Anterior cingulate cortex (tissue), 58 donors: ENCODE measurements around the gene CFAP69.
"Not testable (repeated sequence)": the region's sequence is repeated elsewhere in the genome, so short reads cannot be mapped to it uniquely, and the experiment has no call there.

Experiments
- DNase-seq, 58 donors: peaks; one replicate each; lab custom pipeline; 2025; lab: John Stamatoyannopoulos, UW

Gene CFAP69

DNA sequence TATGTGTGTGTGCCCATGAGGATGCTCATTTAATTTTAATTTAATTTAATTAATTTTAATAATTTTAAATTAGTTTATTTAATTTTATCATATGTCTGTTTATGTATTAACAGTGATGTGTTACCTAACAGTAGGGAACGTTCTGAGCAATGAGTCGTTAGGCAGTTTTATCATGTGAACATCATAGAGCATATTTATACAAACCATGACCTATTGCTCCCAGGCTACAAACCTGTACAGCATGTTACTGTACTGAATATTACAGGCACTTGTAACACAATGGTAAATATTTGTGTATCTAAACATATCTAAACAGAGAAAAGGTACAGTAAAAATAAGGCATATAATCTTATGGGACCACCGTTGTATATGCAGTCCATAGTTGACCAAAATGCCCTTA, 13.7 kb upstream of the CFAP69 start:
- no peak for DNase-seq

GRCh38 chr7:90232430-90232829, 12.5 kb upstream of the CFAP69 start:
- no peak for DNase-seq

DNA sequence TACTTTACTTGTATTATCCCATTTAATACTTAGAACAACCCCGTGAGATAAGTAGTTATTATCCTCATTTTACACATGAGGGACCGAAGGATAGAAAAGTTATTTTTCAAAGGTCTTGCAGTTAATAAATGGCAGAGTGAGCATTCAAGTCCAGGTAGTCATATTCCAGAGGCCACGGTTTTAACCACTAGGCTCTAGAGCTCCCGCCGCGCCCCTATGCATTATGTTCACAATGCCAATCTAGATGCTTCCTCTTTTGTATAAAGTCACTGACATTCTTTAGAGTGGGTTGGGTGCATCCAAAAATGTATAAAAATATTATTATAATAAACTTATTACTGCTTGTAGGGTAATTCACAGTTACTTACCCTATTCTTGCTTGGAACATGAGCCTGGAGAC, 11.4 kb upstream of the CFAP69 start:
- DNase-seq: no peak

DNA sequence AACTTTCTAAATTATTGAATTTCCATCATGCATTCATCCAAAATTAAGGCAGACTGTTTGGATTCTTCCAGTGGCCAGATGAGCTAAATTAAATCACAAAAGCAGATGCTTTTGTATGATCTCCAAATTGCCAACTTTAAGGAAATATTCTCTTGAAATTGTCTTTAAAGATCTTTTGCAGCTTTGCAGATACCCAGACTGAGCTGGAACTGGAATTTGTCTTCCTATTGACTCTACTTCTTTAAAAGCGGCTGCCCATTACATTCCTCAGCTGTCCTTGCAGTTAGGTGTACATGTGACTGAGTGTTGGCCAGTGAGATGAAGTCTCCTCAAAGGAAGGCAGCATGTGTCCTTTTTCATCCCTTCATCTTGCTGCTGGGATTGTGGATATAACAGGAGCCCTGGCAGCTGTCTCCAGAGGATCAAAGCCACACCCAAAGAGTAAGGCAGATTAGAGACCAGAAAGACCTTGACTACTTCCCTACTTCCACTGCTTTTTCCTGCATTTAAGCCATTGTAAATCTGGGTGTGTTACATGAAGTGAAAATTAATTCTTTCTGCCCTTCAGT, 8.2 kb upstream of the CFAP69 start:
- no peak for DNase-seq

- no peak for DNase-seq
Measured at GRCh38 chr7:90238022-90238421, 7.0 kb upstream of the CFAP69 start.

GRCh38 chr7:90238583-90238982, 6.4 kb upstream of the CFAP69 start:
- no peak for DNase-seq

DNA sequence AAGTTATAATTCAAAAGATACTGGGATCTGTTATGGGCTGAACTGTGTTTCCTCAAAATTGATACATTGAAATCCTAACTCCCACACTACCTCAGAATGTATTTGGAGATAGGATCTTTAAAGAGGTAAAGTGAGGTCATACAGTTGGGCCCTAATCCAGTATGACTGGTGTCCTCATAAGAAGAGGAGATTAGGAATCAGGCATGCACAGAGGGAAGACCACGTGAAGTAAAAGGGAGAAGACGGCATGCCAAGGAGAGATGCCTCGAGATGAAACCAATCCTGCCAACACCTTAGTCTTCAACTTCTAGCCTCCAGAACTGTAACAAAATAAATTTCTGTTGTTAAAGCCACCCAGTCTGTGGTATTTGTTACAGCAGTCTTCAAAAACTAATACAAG, 5.9 kb upstream of the CFAP69 start:
- no peak for DNase-seq

DNA sequence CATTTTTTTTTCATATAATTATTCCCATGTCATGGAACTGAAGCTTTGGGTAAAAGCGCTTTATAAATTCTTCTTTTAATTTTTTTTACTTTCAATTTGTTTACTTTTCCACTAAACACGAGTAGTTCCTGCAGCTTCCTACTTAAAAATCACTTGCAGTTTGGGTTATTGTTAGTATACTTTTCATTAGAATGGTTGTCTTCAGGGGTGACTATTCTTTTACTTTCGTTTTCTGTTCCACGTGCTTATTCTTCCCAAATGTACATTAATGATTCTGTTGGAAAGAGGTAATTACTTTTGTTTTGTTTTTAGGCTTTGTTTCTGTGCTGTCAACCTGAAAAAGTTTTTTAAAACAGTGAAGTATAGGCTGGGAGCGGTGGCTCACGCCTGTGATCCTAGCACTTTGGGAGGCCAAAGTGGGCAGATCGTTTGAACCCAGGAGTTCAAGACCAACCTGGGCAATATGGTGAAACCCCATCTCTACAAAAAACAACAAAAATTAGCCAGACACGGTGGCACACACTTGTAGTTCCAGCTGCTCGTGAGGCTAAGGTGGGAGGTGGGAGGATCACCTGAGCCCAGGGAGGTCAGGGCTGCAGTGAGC, 5.2 kb upstream of the CFAP69 start:
- DNase-seq: no peak

DNA sequence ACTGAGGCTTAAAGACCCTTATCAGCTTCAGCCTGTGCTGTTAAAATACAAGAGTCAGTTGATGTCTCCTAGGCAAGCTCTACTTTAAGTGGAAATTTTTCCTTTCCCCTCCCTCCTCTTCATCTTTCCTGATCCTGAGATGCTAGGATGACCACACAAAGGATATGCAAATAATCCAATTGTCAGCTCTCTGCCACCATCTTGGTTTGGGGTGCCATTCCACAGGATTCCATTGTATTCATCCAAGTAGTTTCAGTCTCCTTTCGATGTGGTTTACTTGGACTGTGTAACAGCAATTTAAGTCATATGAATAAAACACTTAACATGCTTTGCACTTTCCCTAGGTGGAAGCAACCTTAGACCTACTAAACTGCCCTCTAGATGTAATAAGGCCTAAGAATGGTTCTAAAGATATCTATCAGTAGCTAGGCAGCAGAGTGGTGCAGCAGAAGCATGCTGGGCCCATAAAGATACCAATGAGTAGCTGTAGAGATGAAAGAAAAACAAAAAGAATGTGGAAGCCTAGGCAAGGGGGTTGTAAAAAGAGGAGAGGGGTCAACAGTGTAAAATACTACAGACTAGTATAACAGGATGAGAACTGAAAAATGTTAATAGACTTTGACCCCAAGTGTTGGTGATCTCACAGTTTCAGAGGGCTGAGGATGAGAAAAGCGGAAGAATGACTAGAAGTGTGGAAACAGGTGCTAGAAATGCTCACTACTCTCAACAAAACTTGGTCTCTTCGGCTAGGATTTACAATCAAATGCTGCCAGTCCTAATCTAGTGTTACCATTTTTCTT, 2.4 kb upstream of the CFAP69 start:
- no peak for DNase-seq

- no peak for DNase-seq
Measured at GRCh38 chr7:90243556-90243955, 1.4 kb upstream of the CFAP69 start.

DNA sequence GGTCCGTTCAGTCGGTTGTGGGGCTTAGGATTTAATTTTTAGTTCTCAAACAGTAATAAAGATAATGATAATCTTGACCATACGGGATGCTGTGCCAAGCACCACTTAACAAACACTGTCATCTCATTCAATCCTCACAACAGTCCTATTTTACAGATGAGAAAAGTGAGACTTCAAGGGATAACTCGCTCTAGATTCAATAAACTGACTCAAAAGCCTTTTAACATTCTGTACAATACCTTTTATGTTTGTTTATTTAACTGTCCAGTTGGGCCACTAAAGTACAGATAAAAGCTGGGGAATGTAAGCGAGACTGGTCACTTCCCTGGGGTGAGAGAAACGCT, 437 bp upstream of the CFAP69 start:
- DNase-seq: no peak

- no peak for DNase-seq
Measured at GRCh38 chr7:90246171-90246570, 1.2 kb downstream of the CFAP69 start.

- DNase-seq: no peak
Measured at GRCh38 chr7:90248706-90249105, 3.7 kb downstream of the CFAP69 start.

GRCh38 chr7:90250601-90251303, 5.8 kb downstream of the CFAP69 start:
- no peak for DNase-seq

GRCh38 chr7:90251304-90251635, 6.3 kb downstream of the CFAP69 start:
- DNase-seq: no peak

- not testable (repeated sequence) for DNase-seq
Measured at GRCh38 chr7:90256011-90256410, 11.0 kb downstream of the CFAP69 start.

GRCh38 chr7:90256778-90257177, 11.8 kb downstream of the CFAP69 start:
- no peak for DNase-seq

GRCh38 chr7:90261441-90261840, 16.5 kb downstream of the CFAP69 start:
- DNase-seq: no peak

DNA sequence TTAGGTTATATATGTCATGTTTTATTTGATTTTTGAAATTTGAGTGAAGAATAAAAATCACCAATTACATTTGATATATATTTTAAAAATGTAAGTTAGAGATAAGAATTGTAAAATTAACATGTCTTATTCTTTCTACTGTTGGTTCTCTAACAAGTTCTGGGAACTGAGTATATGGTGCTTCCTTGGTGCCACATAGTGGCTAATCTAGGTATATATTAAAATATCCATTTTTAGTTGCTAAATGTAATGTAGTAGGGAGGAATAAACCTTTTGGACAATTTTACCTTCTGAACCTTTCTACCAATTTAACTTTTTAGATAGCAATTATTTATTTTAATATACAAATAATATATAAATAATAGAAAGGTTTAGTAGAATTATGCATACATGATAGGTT, 17.5 kb downstream of the CFAP69 start:
- no peak for DNase-seq

GRCh38 chr7:90266808-90267207, 21.8 kb downstream of the CFAP69 start:
- no peak for DNase-seq

DNA sequence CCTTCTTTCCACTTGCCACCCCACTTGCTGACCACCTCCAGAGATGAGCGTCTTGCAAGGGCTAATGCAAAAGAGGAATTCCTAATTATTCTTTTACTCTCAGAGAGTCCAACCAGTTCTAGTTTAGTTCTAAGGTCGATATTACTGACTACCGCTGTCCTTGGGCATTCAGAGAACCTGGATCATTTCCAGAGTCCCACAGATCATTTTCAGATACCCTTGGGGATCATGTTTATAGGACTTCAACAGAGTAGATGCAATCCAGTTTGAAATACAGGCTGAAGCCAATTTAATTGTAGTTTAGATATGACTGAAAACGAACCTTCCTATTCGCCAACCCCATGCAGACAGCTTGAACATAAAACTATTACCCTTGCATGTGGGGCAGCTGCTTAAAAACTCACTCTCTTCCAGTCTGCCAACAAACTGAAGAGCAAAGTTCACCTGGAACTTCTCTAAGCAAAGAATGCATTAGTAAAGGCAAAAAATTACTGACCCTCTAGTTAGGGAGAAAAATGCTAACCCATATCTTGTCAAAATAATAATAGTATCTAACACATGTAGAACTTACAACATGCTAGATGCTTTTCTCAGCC, 22.4 kb downstream of the CFAP69 start:
- DNase-seq: no peak
